Right ventricle myocardium superior (tissue), 1 donor: ENCODE measurements around the gene DISC1. TPM values are rescaled to one million over a fixed set of nuclear protein-coding genes. Genes with fewer than 3 reads are reported as not detected.

Source experiments
- ATAC-seq: fragments of 200-7000 bp; cut with Tn5 transposase; one replicate; pipeline ENCODE4 v1.9.1; 2020; ENCODE audit warnings: mild to moderate bottlenecking; ENCODE audit not compliant: poor library complexity
- DNase-seq: peaks from one replicate; pipeline ENCODE4 v3.0.0-alpha.2; 2020
- intact Hi-C: fragments of 100-400 bp; cut with DNase I; formaldehyde crosslinking; loops from one replicate; pipeline ENCODE4 v1.11.2; 2022
- total RNA-seq: library from RNA; stranded (reverse); fragmentation: NEBNext Ultra II Directional; extraction: Animal tissue kit (Norgen Biotek cat#: 25700); gene quantifications from one replicate; pipeline ENCODE4 v1.2.1, GENCODE V29; 2021
- donor health status: DM: no; HTN: yes; CAD: no; lungs with severe emphysema.

DISC1 gene
- total RNA-seq, 1 donor from 2014 or later = 3.0 TPM

GRCh38 chr1:231919886-231920285 lies 293.3 kb downstream of the DISC1 start:
- DNase-seq = no peak
- ATAC-seq = peak; percentile 57
- intact Hi-C loops = no loop called here

- intact Hi-C loops = no loop called here
Measured at GRCh38 chr1:231921646-231922345, 295.2 kb downstream of the DISC1 start.

GRCh38 chr1:231923491-231924041 lies 297.0 kb downstream of the DISC1 start:
- intact Hi-C loops = no loop called here
- ATAC-seq = peak; percentile 21

More at GRCh38 chr1:231921646-231922345, 295.2 kb downstream of the DISC1 start:
- no peak for ATAC-seq
- DNase-seq = no peak

GRCh38 chr1:231924180-231924579 lies 297.6 kb downstream of the DISC1 start:
- DNase-seq (no peak), ATAC-seq (no peak)
- intact Hi-C loops = no loop called here

More at GRCh38 chr1:231923491-231924041, 297.0 kb downstream of the DISC1 start:
- no peak for DNase-seq

GRCh38 chr1:231925864-231926263 lies 299.3 kb downstream of the DISC1 start:
- ATAC-seq (peak; percentile 26), DNase-seq (no peak)
- intact Hi-C loops = no loop called here

- DNase-seq (no peak), ATAC-seq (peak; percentile 72)
- intact Hi-C loops = no loop called here
Measured at GRCh38 chr1:231926340-231926739, 299.8 kb downstream of the DISC1 start.

- no peak for DNase-seq
- ATAC-seq = no peak
- intact Hi-C loops = no loop called here
Measured at GRCh38 chr1:231926933-231927332, 300.3 kb downstream of the DISC1 start.

- intact Hi-C loops = no loop called here
- ATAC-seq = peak; percentile 82
- DNase-seq = no peak
Measured at GRCh38 chr1:231927431-231927830, 300.8 kb downstream of the DISC1 start.

- intact Hi-C loops = no loop called here
- DNase-seq (no peak), ATAC-seq (no peak)
Measured at GRCh38 chr1:231929311-231929710, 302.7 kb downstream of the DISC1 start.

- DNase-seq (no peak), ATAC-seq (no peak)
- intact Hi-C loops = loop anchor here (10.0 kb wide), 1 partner anchor 384 kb away; no protein-coding TSS in a partner anchor
Measured at GRCh38 chr1:231930257-231930947, 303.8 kb downstream of the DISC1 start.

GRCh38 chr1:231931146-231931545 lies 304.6 kb downstream of the DISC1 start:
- intact Hi-C loops = loop anchor here (10.0 kb wide), 1 partner anchor 384 kb away; no protein-coding TSS in a partner anchor
- ATAC-seq (no peak), DNase-seq (no peak)

GRCh38 chr1:231931846-231932454 lies 305.4 kb downstream of the DISC1 start:
- intact Hi-C loops = loop anchor here (10.0 kb wide), 1 partner anchor 383 kb away; no protein-coding TSS in a partner anchor
- ATAC-seq (no peak), DNase-seq (no peak)

- DNase-seq (no peak), ATAC-seq (no peak)
- intact Hi-C loops = loop anchor here (10.0 kb wide), 1 partner anchor 381 kb away; no protein-coding TSS in a partner anchor
Measured at GRCh38 chr1:231933711-231934626, 307.4 kb downstream of the DISC1 start.

- intact Hi-C loops = loop anchor here (5.0 to 10.0 kb wide), 2 partner anchors 67 to 380 kb away; no protein-coding TSS in a partner anchor
Measured at GRCh38 chr1:231934797-231935196, 308.2 kb downstream of the DISC1 start.

GRCh38 chr1:231935856-231936255 lies 309.3 kb downstream of the DISC1 start:
- intact Hi-C loops = loop anchor here (5.0 to 10.0 kb wide), 2 partner anchors 69 to 379 kb away; no protein-coding TSS in a partner anchor
- DNase-seq = no peak
- ATAC-seq = no peak

More at GRCh38 chr1:231934797-231935196, 308.2 kb downstream of the DISC1 start:
- DNase-seq (no peak), ATAC-seq (peak; percentile 74)

- intact Hi-C loops = loop anchor here (5.0 to 10.0 kb wide), 2 partner anchors 70 to 378 kb away; no protein-coding TSS in a partner anchor
- peak; percentile 91 for DNase-seq
- peak; percentile 84 for ATAC-seq
Measured at GRCh38 chr1:231936983-231937775, 310.6 kb downstream of the DISC1 start.

GRCh38 chr1:231938211-231938610 lies 311.6 kb downstream of the DISC1 start:
- ATAC-seq (no peak), DNase-seq (no peak)
- intact Hi-C loops = loop anchor here (5.0 to 10.0 kb wide), 2 partner anchors 71 to 377 kb away; no protein-coding TSS in a partner anchor
